SH-SY5Y (cell line): ENCODE data around the gene SMAD3.

Experiments used
- GATA2 ChIP-seq: IDR thresholded peaks from 2 replicates; pipeline ENCODE4 v1.6.1; 2011; ENCODE audit warnings: mild to moderate bottlenecking, low read depth, low read length
- GATA3 ChIP-seq: IDR thresholded peaks from 2 replicates; pipeline ENCODE4 v1.6.1; 2011; ENCODE audit warnings: low read depth, mild to moderate bottlenecking, low read length, moderate library complexity

DNA sequence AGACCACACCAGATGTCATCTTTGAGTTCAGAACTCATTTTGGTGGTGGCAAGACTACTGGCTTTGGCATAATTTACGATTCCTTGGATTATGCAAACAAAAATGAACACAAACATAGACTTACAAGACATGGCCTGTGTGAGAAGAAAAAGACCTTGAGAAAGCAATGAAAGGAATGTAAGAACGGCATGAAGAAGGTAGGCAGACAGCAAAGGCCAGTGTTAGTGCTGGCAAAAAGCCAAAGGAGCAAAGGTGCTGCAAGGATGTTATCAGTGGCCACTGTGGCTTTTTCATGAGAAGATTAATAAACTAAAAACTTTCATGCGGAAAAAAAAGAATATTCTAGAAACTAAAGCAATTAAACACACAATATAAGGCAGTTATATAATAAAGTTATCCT lies 167.2 kb downstream of the SMAD3 start:
- no peak for TF ChIP-seq GATA2
- no peak for TF ChIP-seq GATA3
